ENCODE measurements around the gene CACNA2D2.

CACNA2D2 gene

DNA sequence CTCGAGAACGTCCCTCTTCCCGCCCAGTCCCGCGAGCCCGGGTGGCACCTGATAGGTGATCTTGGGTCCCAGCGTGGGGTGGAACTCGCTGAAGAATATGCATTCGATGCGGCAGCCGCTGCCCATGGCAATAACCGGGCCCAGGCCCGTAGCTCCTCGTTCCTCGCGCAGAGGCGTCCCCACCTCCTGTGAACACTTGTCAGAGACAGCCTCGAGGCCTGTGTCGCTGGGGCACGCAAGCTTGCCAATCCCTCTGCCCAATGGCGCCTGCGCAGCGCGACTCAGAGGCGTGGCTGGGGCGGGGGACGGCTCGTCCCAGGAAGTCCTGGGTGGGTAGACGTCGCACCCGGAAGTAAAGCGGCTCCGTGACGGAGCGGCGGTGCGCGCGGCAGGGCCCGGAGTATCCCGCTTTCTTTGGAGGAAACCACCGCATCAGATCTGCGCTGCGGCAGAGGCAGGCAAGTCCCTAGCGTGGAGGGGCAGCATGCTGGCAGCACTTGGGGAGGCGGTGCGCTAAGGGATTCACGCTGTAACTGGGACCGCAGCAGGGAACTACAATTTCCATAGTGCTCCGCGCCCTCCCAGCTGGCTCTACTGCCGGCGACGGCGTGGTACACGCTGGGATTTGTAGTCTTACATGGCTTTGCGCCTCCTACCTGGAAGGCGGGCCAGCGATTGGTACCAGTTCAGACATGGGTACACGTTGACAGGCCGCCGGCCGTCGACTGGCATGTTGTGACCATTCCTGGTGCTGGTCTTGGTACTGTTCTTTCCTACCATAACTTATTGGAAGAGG lies 152.7 kb downstream of the CACNA2D2 start, which contains the start of the genes CYB561D2 and NPRL2:
TSS of gene CYB561D2 (plus strand) at position 336 of the 796 bp plus-strand sequence. CDS start 572 bp downstream, outside the sequence.
TSS of gene NPRL2 (minus strand) at position 249 of the 796 bp plus-strand sequence. CDS start at position 126, 123 bp downstream.
- TF ChIP-seq EZH2phosphoT487 (IDR thresholded peaks at IDR 0.05; ENCODE audit: borderline replicate concordance) (no peak), CTCF (conservative IDR thresholded peaks at IDR 0.05; ENCODE audit: low read length) (no peak)
- Histone ChIP-seq H3K9me2 (replicated peaks; ENCODE audit: low read depth, low read length) (no peaks in the 10 kb centered on the region), H3K36me3 (ENCODE audit: insufficient read depth, low read length) (peaks cover 16% of the 10 kb centered on the region; the same call in 1 of the 2 replicates), H3K4me1 (ENCODE audit: insufficient read depth, low read length, poor library complexity, severe bottlenecking) (peaks cover 36% of the 10 kb centered on the region), H4K20me1 (ENCODE audit: insufficient read depth, low read length, poor library complexity, severe bottlenecking) (peaks cover 13% of the 10 kb centered on the region), H2AFZ (ENCODE audit: low read length) (peak within 1 kb of the TSS; percentile 61), H3K4me3 (ENCODE audit: low read length, poor library complexity, severe bottlenecking) (peak within 1 kb of the TSS; percentile 85), H3K4me2 (ENCODE audit: low read depth, low read length, poor library complexity, severe bottlenecking) (peak within 1 kb of the TSS; percentile 98), H3K9ac (ENCODE audit: low read depth, low read length, poor library complexity, severe bottlenecking) (peak within 1 kb of the TSS; percentile 91), H3F3A (ENCODE audit: low read depth) (peaks cover 2% of the 10 kb centered on the region; the same call in 1 of the 2 replicates), H3K9me3 (ENCODE audit: insufficient read depth, low read depth, low read length) (no peaks in the 10 kb centered on the region), H3K27me3 (ENCODE audit: insufficient read depth, low read length, poor library complexity, severe bottlenecking) (no peaks in the 10 kb centered on the region), H3K79me2 (ENCODE audit: insufficient read depth, low read length) (peaks cover 45% of the 10 kb centered on the region)

DNA sequence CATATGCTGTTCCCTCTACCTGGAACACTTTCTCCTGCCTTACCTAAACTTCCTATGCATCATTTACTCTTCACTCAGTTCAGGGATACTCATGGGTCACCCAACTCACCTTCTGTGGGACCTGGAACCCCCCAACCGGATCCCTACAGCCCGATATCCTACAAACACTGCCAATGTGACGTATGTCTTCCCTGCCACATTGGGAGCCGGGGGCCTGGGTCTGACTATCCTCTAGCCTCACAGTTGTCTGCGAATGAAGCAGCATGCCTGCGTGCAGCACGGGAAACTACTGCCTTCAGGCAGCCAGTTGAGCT lies 153.3 kb downstream of the CACNA2D2 start:
- Histone ChIP-seq H2AFZ (ENCODE audit: low read length) (peak overlapping the region; percentile 61), H3K9me2 (replicated peaks; ENCODE audit: low read depth, low read length) (no peaks in the 10 kb centered on the region), H3K27me3 (ENCODE audit: insufficient read depth, low read length, poor library complexity, severe bottlenecking) (no peaks in the 10 kb centered on the region), H3K9me3 (ENCODE audit: insufficient read depth, low read depth, low read length) (no peaks in the 10 kb centered on the region), H3F3A (ENCODE audit: low read depth) (peaks cover 2% of the 10 kb centered on the region; the same call in 1 of the 2 replicates), H3K4me3 (ENCODE audit: low read length, poor library complexity, severe bottlenecking) (peak overlapping the region; percentile 85), H3K4me1 (ENCODE audit: insufficient read depth, low read length, poor library complexity, severe bottlenecking) (peaks cover 33% of the 10 kb centered on the region), H4K20me1 (ENCODE audit: insufficient read depth, low read length, poor library complexity, severe bottlenecking) (peaks cover 10% of the 10 kb centered on the region), H3K36me3 (ENCODE audit: insufficient read depth, low read length) (peaks cover 15% of the 10 kb centered on the region; the same call in 1 of the 2 replicates), H3K4me2 (ENCODE audit: low read depth, low read length, poor library complexity, severe bottlenecking) (peak overlapping the region; percentile 98), H3K9ac (ENCODE audit: low read depth, low read length, poor library complexity, severe bottlenecking) (peak overlapping the region; percentile 91), H3K79me2 (ENCODE audit: insufficient read depth, low read length) (peaks cover 40% of the 10 kb centered on the region)
- TF ChIP-seq EZH2phosphoT487 (IDR thresholded peaks at IDR 0.05; ENCODE audit: borderline replicate concordance): no peak
- no peak for TF ChIP-seq CTCF (conservative IDR thresholded peaks at IDR 0.05; ENCODE audit: low read length)

DNA sequence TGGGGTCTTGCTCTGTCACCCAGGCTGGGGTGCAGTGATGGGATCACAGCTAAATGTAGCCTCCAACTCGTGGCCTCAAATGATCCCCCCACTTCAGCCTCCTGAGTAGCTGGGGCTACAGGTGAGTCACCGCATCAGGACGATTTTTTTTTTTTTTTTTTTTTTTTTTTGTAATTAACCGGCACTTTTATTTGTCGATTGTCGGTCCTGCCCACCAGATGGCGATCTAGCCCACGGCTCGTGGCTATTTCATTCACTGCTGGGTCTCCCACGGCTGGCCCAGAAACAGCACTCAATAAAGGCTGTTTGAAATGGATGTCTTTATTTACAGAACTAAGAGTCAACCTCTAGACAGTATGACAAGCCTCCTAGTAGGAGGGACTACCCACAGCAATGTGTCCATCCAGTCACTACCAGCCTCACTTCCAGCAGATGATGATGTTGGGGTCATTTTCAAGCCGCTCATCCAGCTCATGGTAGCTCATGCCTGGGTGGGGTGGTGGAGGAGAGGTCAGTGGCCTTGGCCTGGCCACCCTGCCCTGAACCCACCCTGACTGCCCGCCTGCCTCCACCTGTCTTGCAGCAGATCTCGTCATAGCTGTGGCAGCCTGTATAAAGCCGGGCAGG lies 156.1 kb downstream of the CACNA2D2 start:
- H3K4me1 ChIP-seq (ENCODE audit: insufficient read depth, low read length, poor library complexity, severe bottlenecking): peaks cover 45% of the 10 kb centered on the region
- H3K4me2 ChIP-seq (ENCODE audit: low read depth, low read length, poor library complexity, severe bottlenecking): peak overlapping the region; percentile 20
- peaks cover 7% of the 10 kb centered on the region; the same call in 1 of the 2 replicates for H3K36me3 ChIP-seq (ENCODE audit: insufficient read depth, low read length)
- peaks cover 5% of the 10 kb centered on the region for H4K20me1 ChIP-seq (ENCODE audit: insufficient read depth, low read length, poor library complexity, severe bottlenecking)
- H3F3A ChIP-seq (ENCODE audit: low read depth): peaks cover 2% of the 10 kb centered on the region; the same call in 1 of the 2 replicates
- no peak overlapping the region for H3K9ac ChIP-seq (ENCODE audit: low read depth, low read length, poor library complexity, severe bottlenecking)
- H3K27me3 ChIP-seq (ENCODE audit: insufficient read depth, low read length, poor library complexity, severe bottlenecking): no peaks in the 10 kb centered on the region
- no peak overlapping the region for H3K4me3 ChIP-seq (ENCODE audit: low read length, poor library complexity, severe bottlenecking)
- no peak overlapping the region for H2AFZ ChIP-seq (ENCODE audit: low read length)
- peaks cover 41% of the 10 kb centered on the region for H3K79me2 ChIP-seq (ENCODE audit: insufficient read depth, low read length)
- no peaks in the 10 kb centered on the region for H3K9me3 ChIP-seq (ENCODE audit: insufficient read depth, low read depth, low read length)
- TF ChIP-seq CTCF (conservative IDR thresholded peaks at IDR 0.05; ENCODE audit: low read length) (peak; percentile 67), EZH2phosphoT487 (IDR thresholded peaks at IDR 0.05; ENCODE audit: borderline replicate concordance) (no peak)
- no peaks in the 10 kb centered on the region for H3K9me2 ChIP-seq (replicated peaks; ENCODE audit: low read depth, low read length)
